GM12878 (cell line): ENCODE results near the gene FRK. TPM values are rescaled to one million over a fixed set of nuclear protein-coding genes. Genes with fewer than 3 reads are reported as not detected.
A peak's percentile ranks its signal among the peaks of the same experiment; 100 is the strongest.

Source experiments
- ATAC-seq: fragments of 200-7000 bp; cut with Tn5 transposase; 3 replicates; pipeline ENCODE4 v1.9.1; 2020; ENCODE audit warnings: mild to moderate bottlenecking, moderate library complexity
- BruUV-seq: library from RNA; stranded (reverse); fragments of 400-500 nt; replicated peaks from 2 replicates; lab custom pipeline; 2021; lab: Mats Ljungman, UMichigan
- CTCF ChIA-PET: fragments of 300-600 bp; sonication (Branson Sonifier 250); formaldehyde crosslinking; extraction: SDS; loops from one replicate; lab custom pipeline; 2021; ENCODE audit warnings: inconsistent platforms; lab: Yijun Ruan, JAX
- POLR2A ChIA-PET: fragments of 350-600 bp; formaldehyde crosslinking; extraction: SDS; loops from one replicate; lab custom pipeline; 2021; ENCODE audit warnings: inconsistent platforms; lab: Charles Lee
- RAD21 ChIA-PET: fragments of 300-600 bp; sonication (Branson Sonifier 250); formaldehyde crosslinking; loops from one replicate; lab custom pipeline; 2023; ENCODE audit warnings: antibody characterized with exemption; ENCODE audit not compliant: unreplicated experiment; lab: Charles Lee
- SMC1A ChIA-PET: fragments of 300-600 bp; sonication (Branson Sonifier 250); formaldehyde crosslinking; loops from one replicate; lab custom pipeline; 2023; ENCODE audit not compliant: unreplicated experiment, uncharacterized antibody; lab: Charles Lee
- DNase-seq: peaks from one replicate; pipeline ENCODE4 v3.0.0-alpha.2; 2011; ENCODE audit warnings: low read depth, low spot score
- FAIRE-seq: peaks from 3 replicates; lab custom pipeline; 2011; peaks lifted over from hg19 to GRCh38; lab: Jason Lieb, UNC
- H2AFZ ChIP-seq: 2 replicates; pipeline ENCODE4 v1.6.0; 2011; ENCODE audit warnings: low read depth, low read length, control low read depth; ENCODE audit not compliant: control insufficient read depth
- H3K27ac ChIP-seq: 2 replicates; pipeline ENCODE4 v1.5.1; 2011; ENCODE audit warnings: control low read depth; ENCODE audit not compliant: control insufficient read depth, insufficient read depth
- H3K27me3 ChIP-seq, 2 experiments: replicated peaks in 1 of 2; 2 replicates each; pipeline versions ENCODE4 v1.6.0 to v1.6.1; 2011; ENCODE audit warnings: low read length in 1 of 2; ENCODE audit not compliant: control insufficient read depth in 2 of 2, insufficient read depth in 2 of 2
- H3K36me3 ChIP-seq, 2 experiments: 2 replicates each; pipeline ENCODE4 v1.5.1; 2011; ENCODE audit warnings: low read length in 1 of 2; ENCODE audit not compliant: control insufficient read depth in 2 of 2, insufficient read depth in 2 of 2
- H3K4me1 ChIP-seq: 2 replicates; pipeline ENCODE4 v1.6.1; 2011; ENCODE audit warnings: mild to moderate bottlenecking, low read length, moderate library complexity, mixed read lengths; ENCODE audit not compliant: control insufficient read depth, insufficient read depth
- H3K4me2 ChIP-seq: 2 replicates; pipeline ENCODE4 v1.6.0; 2011; ENCODE audit warnings: control low read depth; ENCODE audit not compliant: control insufficient read depth, insufficient read depth
- H3K4me3 ChIP-seq: fragments of 200-600 bp; sonication (generic); 2 replicates; pipeline ENCODE4 v1.5.1; 2016
- H3K79me2 ChIP-seq: 2 replicates; pipeline ENCODE4 v1.6.0; 2011; ENCODE audit warnings: low read length; ENCODE audit not compliant: control insufficient read depth, insufficient read depth
- H3K9ac ChIP-seq: 2 replicates; pipeline ENCODE4 v1.8.0; 2011; ENCODE audit warnings: low read length, control low read depth, mixed read lengths; ENCODE audit not compliant: control insufficient read depth, insufficient read depth
- H3K9me3 ChIP-seq: replicated peaks from 3 replicates; pipeline ENCODE4 v1.5.1; 2011; ENCODE audit warnings: mild to moderate bottlenecking, low read length; ENCODE audit not compliant: control insufficient read depth, insufficient read depth
- H4K20me1 ChIP-seq: 2 replicates; pipeline ENCODE4 v1.6.0; 2011; ENCODE audit not compliant: control insufficient read depth, insufficient read depth
- BHLHE40 ChIP-seq, 2 experiments: fragments of 450-650 bp in 1 of 2; IDR thresholded peaks; 2 replicates each; pipeline ENCODE4 v1.6.1; 2011 to 2017; ENCODE audit warnings: low read depth in 2 of 2, borderline replicate concordance in 1 of 2, improper control_type of control experiment in 1 of 2, low read length in 1 of 2, mild to moderate bottlenecking in 1 of 2
- IRF4 ChIP-seq: IDR thresholded peaks from 2 replicates; pipeline ENCODE4 v1.6.1; 2011; ENCODE audit warnings: low read depth, low read length
- JUNB ChIP-seq: IDR thresholded peaks from 2 replicates; pipeline ENCODE4 v1.6.1; 2016; ENCODE audit warnings: antibody characterized with exemption, mild to moderate bottlenecking
- KLF5 ChIP-seq: fragments of 450-650 bp; IDR thresholded peaks from 2 replicates; pipeline ENCODE4 v1.6.1; 2014; ENCODE audit warnings: mild to moderate bottlenecking; ENCODE audit not compliant: partially characterized antibody
- PAX8 ChIP-seq: fragments of 450-650 bp; IDR thresholded peaks from 2 replicates; pipeline ENCODE4 v1.6.1; 2017; ENCODE audit warnings: mild to moderate bottlenecking, moderate library complexity
- RBBP5 ChIP-seq: fragments of 200-600 bp; sonication (generic); conservative IDR thresholded peaks from 2 replicates; pipeline ENCODE4 v1.6.1; 2016
- ZNF274 ChIP-seq: IDR thresholded peaks from one replicate; pipeline ENCODE4 v1.8.0; 2011; ENCODE audit not compliant: insufficient read length, insufficient read depth
- WGBS: methylation state at CpG from one replicate; pipeline ENCODE4 v1.1.6; 2016; ENCODE audit warnings: low lambda C conversion rate; ENCODE audit not compliant: insufficient replicate concordance, insufficient coverage; ENCODE audit errors: missing lambda C conversion rate; 5-methylcytosine and 5-hydroxymethylcytosine counted together
- in situ Hi-C: fragments of 300-500 bp; cut with MboI; formaldehyde crosslinking; loops from 9 replicates; pipeline ENCODE4 v1.14.3; 2018; ENCODE audit warnings: mixed read lengths
- intact Hi-C: fragments of 100-400 bp; cut with micrococcal nuclease; formaldehyde crosslinking; loops from one replicate; pipeline ENCODE4 v1.14.2; 2022; ENCODE audit not compliant: unreplicated experiment
- polyA plus RNA-seq, 11 experiments: library from polyadenylated mRNA; depleted of rRNA in 4 of 11; unstranded in 6 of 11; stranded (reverse) in 5 of 11; fragments of >200 nt; fragmentation: Nextera tagmentation in 4 of 11; fragmentation: Illumina TruSeq in 1 of 11; extraction: Ambion mirVana in 4 of 11; extraction: Trizol in 1 of 11; gene quantifications; 1 replicate in 1 of 11; 2 replicates in 10 of 11; pipeline versions ENCODE4 v1.2.1 to v1.2.3, GENCODE V29; 2011 to 2016; ENCODE audit warnings: inconsistent platforms in 2 of 11, missing spikeins in 2 of 11, low read depth in 1 of 11
- total RNA-seq, 4 experiments: library from RNA; depleted of rRNA in 3 of 4; stranded (reverse); fragments of >200 nt in 3 of 4; fragmentation: Illumina TruSeq in 1 of 4; extraction: Trizol in 1 of 4; gene quantifications; 2 replicates each; pipeline versions ENCODE4 v1.2.1 to v1.2.3, GENCODE V29; 2013 to 2021
- TF ChIP-seq, protein P1 (sequence below): fragments of 450-650 bp; IDR thresholded peaks from 2 replicates; pipeline ENCODE4 v1.6.1; 2016; ENCODE audit warnings: mild to moderate bottlenecking

FRK gene
- total and polyA plus RNA-seq, 10 of the 15 experiments (the other 5 are each of a cell fraction or from before 2014, with no cell fraction given), result 0.29 to 2.4 (median 1.2) TPM

DNA sequence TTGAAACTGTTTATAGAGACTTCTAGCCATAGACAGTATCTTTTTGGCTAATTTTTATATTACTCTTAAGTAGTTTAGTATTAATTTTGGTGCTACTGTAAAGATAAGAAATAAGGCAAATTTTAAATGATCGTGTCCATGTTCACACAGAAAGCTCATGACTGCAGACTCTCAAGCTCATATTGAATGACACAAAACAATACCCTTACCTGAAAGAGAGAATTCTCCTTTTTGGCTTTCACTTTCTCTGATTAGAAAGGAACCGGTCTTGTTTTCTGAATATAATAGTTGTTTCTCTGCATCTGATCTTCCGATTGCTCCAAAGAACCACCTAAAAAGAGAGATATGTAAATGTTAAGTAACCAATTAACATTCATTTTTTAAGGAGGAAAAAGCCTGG, 57.0 kb downstream of the FRK start:
- SMC1A ChIA-PET, result interaction anchor here (0.7 to 2.5 kb wide), 16 partner anchors 13 to 162 kb away, joined by 3 to 9 read pairs (median 4); partner anchors contain the start of gene FRK
- H3K27ac ChIP-seq, result peak overlapping the region; percentile 68
- intact Hi-C loops, result no loop called here
- H2AFZ ChIP-seq, result no peak overlapping the region
- H3K9ac ChIP-seq, result no peak overlapping the region
- H3K4me3 ChIP-seq, result no peak overlapping the region
- POLR2A ChIA-PET, result interaction anchor here (1.0 to 1.5 kb wide), 3 partner anchors 24 to 286 kb away, joined by 3 read pairs; no protein-coding TSS in a partner anchor
- H3K9me3 ChIP-seq, result no peaks in the 10 kb centered on the region; the same call in 2 of the 3 replicates
- H4K20me1 ChIP-seq, result no peaks in the 10 kb centered on the region
- H3K36me3 ChIP-seq, result no peaks in the 10 kb centered on the region
- DNase-seq, result no peak
- RAD21 ChIA-PET, result interaction anchor here (0.8 to 2.4 kb wide), 9 partner anchors 9 to 112 kb away, joined by 3 to 9 read pairs (median 4); partner anchors contain the start of gene NT5DC1
- no peak for TF ChIP-seq RBBP5
- no peak for TF ChIP-seq BHLHE40 (IDR thresholded peaks at IDR 0.05; ENCODE audit: borderline replicate concordance in 1 of 2, low read depth in 2 of 2, low read length in 1 of 2)
- no peak for TF ChIP-seq PAX8
- peak; percentile 51; the same call in 1 of the 2 replicates for TF ChIP-seq JUNB
- no peak for TF ChIP-seq ZNF274
- TF ChIP-seq IRF4, result 0 out of 2 replicates have a peak, but pooled peaks have one; percentile 26
- TF ChIP-seq, protein P1, sequence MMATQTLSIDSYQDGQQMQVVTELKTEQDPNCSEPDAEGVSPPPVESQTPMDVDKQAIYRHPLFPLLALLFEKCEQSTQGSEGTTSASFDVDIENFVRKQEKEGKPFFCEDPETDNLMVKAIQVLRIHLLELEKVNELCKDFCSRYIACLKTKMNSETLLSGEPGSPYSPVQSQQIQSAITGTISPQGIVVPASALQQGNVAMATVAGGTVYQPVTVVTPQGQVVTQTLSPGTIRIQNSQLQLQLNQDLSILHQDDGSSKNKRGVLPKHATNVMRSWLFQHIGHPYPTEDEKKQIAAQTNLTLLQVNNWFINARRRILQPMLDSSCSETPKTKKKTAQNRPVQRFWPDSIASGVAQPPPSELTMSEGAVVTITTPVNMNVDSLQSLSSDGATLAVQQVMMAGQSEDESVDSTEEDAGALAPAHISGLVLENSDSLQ, result peak; percentile 37; the same call in 1 of the 2 replicates
- TF ChIP-seq KLF5, result no peak
- TF ChIP-seq, all 136 proteins: peak for 3
- Histone ChIP-seq H3K4me2 (peak overlapping the region; percentile 23), H3K79me2 (no peaks in the 10 kb centered on the region), H3K4me1 (peaks cover 15% of the 10 kb centered on the region), H3K27me3 (no peaks in the 10 kb centered on the region)
- CTCF ChIA-PET, result interaction anchor here (1.1 to 1.7 kb wide), 5 partner anchors 9 to 108 kb away, joined by 3 to 8 read pairs (median 3); no protein-coding TSS in a partner anchor
- WGBS, result 0% methylated on average over 3 of the region's 3 CpGs
- BruUV-seq, result no TSS peak
- in situ Hi-C loops, result no loop called here
- ATAC-seq (peak; percentile 89), FAIRE-seq (peak; percentile 7)
